ENCODE measurements around the gene WNK4.

WNK4 gene

GRCh38 chr17:42841975-42842685 is 61.7 kb downstream of the WNK4 start:
- DNase-seq (ENCODE audit: low read depth) = no peak

GRCh38 chr17:42843358-42843934 is 63.0 kb downstream of the WNK4 start:
- peak; percentile 65 for DNase-seq (ENCODE audit: low read depth)

- DNase-seq (ENCODE audit: low read depth) = peak; percentile 21
These were observed 63.9 kb downstream of the WNK4 start, which contains the start of gene AOC2 for GRCh38 chr17:42844271-42844670. AOC2 (plus strand) TSS chr17:42844580; CDS start chr17:42844627, 47 bp downstream.

GRCh38 chr17:42844761-42845555 is 64.5 kb downstream of the WNK4 start:
- DNase-seq (ENCODE audit: low read depth) = no peak

- no peak for DNase-seq (ENCODE audit: low read depth)
These were observed 65.1 kb downstream of the WNK4 start for GRCh38 chr17:42845556-42845917.

GRCh38 chr17:42845918-42846593 is 65.6 kb downstream of the WNK4 start:
- DNase-seq (ENCODE audit: low read depth) = peak; percentile 34
